ENCODE results near the gene TMC1.
"Not testable (repeated sequence)": the region's sequence is repeated elsewhere in the genome, so short reads cannot be mapped to it uniquely, and the experiment has no call there.

Gene TMC1

GRCh38 chr9:72763022-72763421, 241.6 kb downstream of the TMC1 start:
- no peak for DNase-seq (ENCODE audit: low read depth in 3 of 3)

DNA sequence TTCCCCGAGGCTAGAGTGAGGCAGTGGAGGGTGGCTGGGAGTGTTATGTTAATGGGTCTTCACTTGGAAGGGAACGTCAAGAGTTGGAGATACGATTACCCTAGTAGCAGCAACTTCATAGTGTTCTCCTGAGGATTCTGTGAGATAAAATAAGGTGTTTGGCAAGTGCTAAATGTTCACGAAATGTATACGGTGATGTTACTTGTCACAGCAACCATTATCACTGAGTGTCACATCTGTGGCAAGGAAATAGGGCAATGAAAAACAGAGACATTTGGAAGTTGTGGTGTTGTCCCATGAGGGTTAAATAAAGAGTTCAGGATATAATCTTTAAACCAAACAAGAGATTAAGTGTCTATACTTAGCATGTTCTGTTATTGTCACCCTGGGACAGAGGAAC, 248.1 kb downstream of the TMC1 start:
- no peak for DNase-seq (ENCODE audit: low read depth in 3 of 3)

DNA sequence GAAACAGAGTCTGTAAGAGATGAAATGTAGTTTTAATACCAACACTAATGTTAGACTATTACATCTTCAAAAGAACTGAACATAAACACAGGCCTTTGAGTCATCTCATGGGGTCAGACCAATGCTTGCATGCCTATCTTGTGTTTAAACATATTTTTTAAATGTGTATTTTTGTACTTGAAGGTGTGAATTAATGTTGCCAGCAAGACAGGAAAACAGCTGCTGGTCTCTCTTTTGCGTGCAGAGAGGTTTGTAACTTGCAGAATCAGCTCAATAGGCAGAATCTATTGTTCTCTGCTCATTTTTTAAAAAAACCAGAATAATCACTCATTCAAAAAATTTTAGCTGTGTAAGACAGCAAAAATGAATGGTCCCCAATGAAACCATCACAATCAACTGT, 251.3 kb downstream of the TMC1 start:
- no peak for DNase-seq (ENCODE audit: low read depth in 3 of 3)

- DNase-seq (ENCODE audit: low read depth in 3 of 3): no peak
These were observed 252.2 kb downstream of the TMC1 start for GRCh38 chr9:72773570-72773969.

DNA sequence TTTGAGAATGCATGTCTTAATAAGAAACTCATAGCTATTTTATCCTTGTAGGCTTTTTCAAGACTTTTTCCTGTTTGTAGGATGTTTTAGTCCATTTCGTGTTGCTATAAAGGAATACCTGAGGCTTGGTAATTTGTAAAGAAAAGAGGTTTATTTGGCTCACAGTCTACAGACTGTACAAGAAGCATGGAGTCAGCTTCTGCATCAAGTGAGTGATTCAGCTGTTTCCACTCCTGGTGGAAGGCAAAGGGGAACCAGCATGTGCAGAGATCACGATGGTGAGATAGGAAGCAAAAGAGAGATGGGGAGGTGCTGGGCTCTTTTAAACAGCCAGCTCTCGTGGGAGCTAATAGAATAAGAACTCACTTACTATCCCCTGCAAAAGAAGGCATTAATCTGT, 254.2 kb downstream of the TMC1 start:
- DNase-seq (ENCODE audit: low read depth in 3 of 3): no peak

DNA sequence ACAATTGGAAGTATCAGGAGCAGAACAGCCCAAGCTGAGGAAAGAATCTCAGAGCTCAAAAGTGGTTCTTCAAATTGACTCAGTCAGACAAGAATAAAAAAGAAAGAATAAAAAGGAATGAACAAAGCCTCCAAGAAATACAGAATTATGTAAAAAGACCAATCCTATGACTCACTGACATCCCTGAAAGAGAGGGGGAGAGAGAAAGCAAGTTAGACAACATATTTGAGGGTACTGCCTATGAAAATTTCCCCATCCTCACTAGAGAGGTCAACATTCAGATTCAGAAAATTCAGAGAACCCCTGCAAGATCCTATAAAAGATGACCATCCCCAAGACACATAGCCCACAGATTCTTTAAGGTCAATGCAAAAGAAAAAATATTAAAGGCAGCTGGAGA, 258.2 kb downstream of the TMC1 start:
- DNase-seq (ENCODE audit: low read depth in 3 of 3): no peak

DNA sequence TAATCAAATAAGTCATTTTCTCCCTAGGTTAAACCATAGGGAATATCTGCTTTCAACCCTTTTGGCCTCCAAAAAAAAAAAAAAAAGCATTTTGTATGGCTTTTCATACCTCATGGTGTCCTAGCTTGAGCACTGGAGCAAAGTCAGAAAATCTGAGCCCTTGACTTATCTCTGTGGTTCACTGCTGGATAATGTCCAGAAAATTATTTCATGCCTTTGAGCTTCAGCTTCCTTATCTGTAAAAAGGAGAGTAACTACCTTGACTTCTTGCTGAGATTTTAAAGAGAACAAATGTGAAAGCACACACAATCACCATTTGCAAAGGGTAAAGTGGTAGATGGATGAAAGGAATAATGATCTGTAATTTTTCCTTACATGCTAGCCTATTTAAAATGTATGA, 265.5 kb downstream of the TMC1 start:
- DNase-seq (ENCODE audit: low read depth in 3 of 3): no peak

DNA sequence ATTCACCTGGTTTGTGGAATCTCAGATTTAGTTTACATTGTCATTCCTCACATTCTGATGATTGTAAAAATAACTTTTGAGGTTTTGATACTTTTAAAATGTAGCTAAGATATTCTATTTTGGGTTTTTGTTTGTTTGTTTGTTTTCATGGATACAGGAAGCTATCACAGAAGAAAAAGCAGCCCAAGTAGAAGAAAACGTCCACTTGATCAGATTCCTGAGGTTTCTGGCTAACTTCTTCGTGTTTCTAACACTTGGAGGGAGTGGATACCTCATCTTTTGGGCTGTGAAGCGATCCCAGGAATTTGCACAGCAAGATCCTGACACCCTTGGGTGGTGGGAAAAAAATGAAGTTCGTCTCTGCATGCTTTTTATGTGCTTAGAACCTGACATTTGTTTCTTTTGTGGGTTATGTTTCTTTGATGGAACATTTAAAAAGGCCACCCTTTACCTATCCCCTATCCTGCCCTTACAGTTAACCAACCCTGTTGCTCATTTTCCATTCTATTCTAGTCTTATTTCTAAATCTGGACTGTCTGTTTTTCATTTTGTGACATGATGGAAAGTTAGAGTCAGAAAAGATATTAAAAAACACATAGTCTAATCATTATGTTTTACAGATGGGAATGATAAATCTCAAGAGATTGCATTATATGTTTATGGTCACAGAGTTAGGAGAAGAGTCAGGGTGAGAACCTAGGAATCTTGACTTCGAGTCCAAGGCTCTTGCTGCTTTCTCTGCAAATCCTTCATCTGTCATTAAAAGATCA, 267.7 kb downstream of the TMC1 start:
- DNase-seq (ENCODE audit: low read depth in 3 of 3): no peak

GRCh38 chr9:72789885-72790284, 268.5 kb downstream of the TMC1 start:
- DNase-seq (ENCODE audit: low read depth in 3 of 3): no peak

GRCh38 chr9:72790989-72791388, 269.6 kb downstream of the TMC1 start:
- no peak for DNase-seq (ENCODE audit: low read depth in 3 of 3)

DNA sequence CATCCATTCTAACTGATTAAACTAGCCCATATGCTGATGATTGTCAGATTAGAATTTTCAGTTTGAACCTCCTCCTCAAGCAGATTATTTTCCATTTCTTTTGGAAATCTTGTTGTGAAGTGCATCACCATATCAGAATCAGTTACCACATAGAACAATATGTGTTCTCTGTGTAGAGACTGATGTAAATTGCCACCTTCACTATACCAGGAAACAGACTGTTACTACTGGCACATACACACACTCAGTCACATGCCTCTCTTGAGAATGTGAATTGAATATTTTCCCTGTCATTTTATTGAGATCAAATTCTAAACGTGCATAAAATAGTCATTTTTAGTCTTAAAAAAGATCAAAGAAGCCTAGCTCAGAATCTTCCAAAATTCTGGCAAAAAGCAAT, 270.0 kb downstream of the TMC1 start:
- no peak for DNase-seq (ENCODE audit: low read depth in 3 of 3)

DNA sequence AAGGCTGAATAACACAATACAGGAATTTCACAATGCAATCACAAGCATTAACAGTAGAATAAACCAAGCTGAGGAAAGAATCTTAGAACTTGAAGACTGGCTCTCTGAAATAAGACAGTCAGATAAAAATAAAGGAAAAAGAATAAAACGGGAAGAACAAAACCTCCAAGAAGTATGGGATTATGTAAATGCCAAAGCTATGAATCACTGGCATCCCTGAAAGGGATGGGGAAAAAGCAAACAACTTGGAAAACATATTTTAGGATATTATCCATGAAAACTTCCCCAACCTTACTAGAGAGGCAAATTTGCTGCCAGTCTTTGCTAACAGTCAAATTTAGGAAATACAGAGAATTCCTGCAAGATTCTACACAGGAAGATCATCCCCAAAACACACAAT, 273.5 kb downstream of the TMC1 start:
- DNase-seq (ENCODE audit: low read depth in 3 of 3): no peak

GRCh38 chr9:72800328-72800994, 279.1 kb downstream of the TMC1 start:
- no peak for DNase-seq (ENCODE audit: low read depth in 3 of 3)

GRCh38 chr9:72805238-72805637, 283.8 kb downstream of the TMC1 start:
- DNase-seq (ENCODE audit: low read depth in 3 of 3): no peak

GRCh38 chr9:72806313-72806809, 285.0 kb downstream of the TMC1 start:
- not testable (repeated sequence) for DNase-seq (ENCODE audit: low read depth in 3 of 3)

- no peak for DNase-seq (ENCODE audit: low read depth in 3 of 3)
These were observed 286.5 kb downstream of the TMC1 start for GRCh38 chr9:72807765-72808445.

- DNase-seq (ENCODE audit: low read depth in 3 of 3): no peak
These were observed 287.0 kb downstream of the TMC1 start for GRCh38 chr9:72808446-72808768.

- no peak for DNase-seq (ENCODE audit: low read depth in 3 of 3)
These were observed 288.2 kb downstream of the TMC1 start for GRCh38 chr9:72809586-72809985.

DNA sequence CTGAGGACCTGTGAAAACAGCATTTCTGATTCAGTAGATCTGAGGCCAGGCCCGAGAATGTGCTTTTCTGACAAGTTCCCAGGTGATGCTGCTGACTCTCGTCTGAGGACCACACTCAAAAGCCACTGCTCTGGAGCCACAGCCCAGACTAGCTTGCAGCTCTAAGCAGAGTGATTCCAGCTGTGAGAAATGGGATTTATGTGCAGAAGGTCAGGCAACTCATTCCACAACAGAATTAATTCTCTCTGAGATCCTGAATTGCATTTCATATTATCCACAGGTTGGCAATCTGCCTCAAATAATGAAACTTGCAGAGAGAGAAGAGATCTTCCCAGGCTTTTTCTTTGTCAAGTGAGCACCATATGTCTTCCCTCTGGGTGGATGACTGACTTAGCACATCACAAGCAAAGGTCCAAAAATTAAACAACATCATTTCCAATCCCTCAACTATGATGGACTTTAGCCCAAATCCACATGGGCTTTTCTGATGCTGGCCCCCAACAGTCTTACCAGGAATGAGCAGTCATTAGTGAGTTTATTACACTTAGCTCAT, 291.2 kb downstream of the TMC1 start:
- no peak for DNase-seq (ENCODE audit: low read depth in 3 of 3)

DNA sequence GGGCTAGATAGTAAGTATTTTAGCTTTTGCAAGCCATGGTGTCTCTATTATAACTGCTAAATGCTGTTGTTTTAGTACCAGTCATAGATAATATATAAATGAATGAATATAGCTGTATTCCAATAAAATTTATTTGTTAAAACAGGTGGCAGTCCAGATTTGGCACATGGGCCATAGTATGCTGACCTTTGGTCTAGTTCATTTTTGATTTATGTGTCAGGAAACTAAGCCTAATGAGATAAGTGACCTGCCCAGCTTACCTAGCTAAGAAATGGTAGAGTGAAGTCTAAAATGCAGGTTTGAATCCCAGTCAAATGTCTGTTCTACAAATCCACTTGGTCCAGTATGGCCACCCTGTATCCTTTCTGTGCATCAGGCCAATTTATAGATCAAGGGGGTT, 292.1 kb downstream of the TMC1 start:
- DNase-seq (ENCODE audit: low read depth in 3 of 3): no peak

GRCh38 chr9:72814083-72814597, 292.7 kb downstream of the TMC1 start:
- DNase-seq (ENCODE audit: low read depth in 3 of 3): no peak

DNA sequence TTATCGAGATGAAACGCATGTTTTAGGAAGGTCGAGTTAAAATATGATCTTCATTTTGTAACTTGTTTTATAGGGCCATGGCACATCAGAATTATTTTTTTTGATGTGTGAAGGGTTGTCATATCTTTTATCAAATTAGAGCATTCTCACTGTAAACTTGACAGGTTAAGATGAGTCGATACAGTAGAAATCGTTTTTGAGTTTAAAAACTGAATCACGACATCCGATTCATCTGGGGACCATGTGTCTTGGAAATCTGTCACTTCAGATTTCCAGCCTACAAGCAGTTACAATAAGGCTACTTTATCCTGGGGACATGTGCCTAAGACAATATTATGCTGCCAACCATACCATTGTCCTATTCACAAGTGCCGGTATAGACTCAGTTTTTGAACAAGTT, 295.3 kb downstream of the TMC1 start:
- no peak for DNase-seq (ENCODE audit: low read depth in 3 of 3)

All from stimulated activated CD4-positive, alpha-beta T cell treated with anti-CD3 and anti-CD28 coated beads, TNF-alpha, amount 100 ng/mL, for 4 hours (primary cell).